Ishikawa (cell line): Measurements from ENCODE around the gene CDC42BPB.

Experiments
- CEBPB ChIP-seq: IDR thresholded peaks from 2 replicates; pipeline ENCODE4 v1.6.1; 2012
- CREB1 ChIP-seq: IDR thresholded peaks from 2 replicates; pipeline ENCODE4 v1.6.1; 2012; ENCODE audit warnings: low read depth
- NFIC ChIP-seq: IDR thresholded peaks from 2 replicates; pipeline ENCODE4 v1.6.1; 2012
- REST ChIP-seq: IDR thresholded peaks from 2 replicates; pipeline ENCODE4 v1.6.1; 2012; ENCODE audit warnings: low read depth, mild to moderate bottlenecking
- TCF12 ChIP-seq: IDR thresholded peaks from 2 replicates; pipeline ENCODE4 v1.6.1; 2012; ENCODE audit warnings: low read depth
- TF ChIP-seq, protein P1 (sequence below): IDR thresholded peaks from 2 replicates; pipeline ENCODE4 v1.6.1; 2012

- TF ChIP-seq NFIC (no peak), CEBPB (no peak), REST (no peak), CREB1 (no peak), TCF12 (no peak)
- TF ChIP-seq, protein P1, sequence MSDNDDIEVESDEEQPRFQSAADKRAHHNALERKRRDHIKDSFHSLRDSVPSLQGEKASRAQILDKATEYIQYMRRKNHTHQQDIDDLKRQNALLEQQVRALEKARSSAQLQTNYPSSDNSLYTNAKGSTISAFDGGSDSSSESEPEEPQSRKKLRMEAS, result no peak
Observed at GRCh38 chr14:102910442-102910841, 146.9 kb downstream of the CDC42BPB start.
